ENCODE measurements around the gene TYROBP.

Gene TYROBP

GRCh38 chr19:35897706-35898451 lies 10.2 kb downstream of the TYROBP start:
- ATAC-seq (ENCODE audit: insufficient read depth, low read depth), result no peak
- Histone ChIP-seq H3K9me3 (ENCODE audit: insufficient read depth, low read length, severe bottlenecking) (no peaks in the 10 kb centered on the region), H3K4me3 (ENCODE audit: low read depth in 1 of 2, low read length in 2 of 2) (no peak overlapping the region), H3K4me2 (ENCODE audit: insufficient read depth, low read length) (no peak overlapping the region), H4K20me1 (ENCODE audit: insufficient read depth, low read length) (no peaks in the 10 kb centered on the region), H3K9ac (ENCODE audit: low read depth, low read length) (no peak overlapping the region), H3K79me2 (ENCODE audit: insufficient read depth, low read length) (peaks cover 10% of the 10 kb centered on the region; the same call in 1 of the 2 replicates), H3K27ac (ENCODE audit: low read length) (no peak overlapping the region), H3K36me3 (ENCODE audit: insufficient read depth, low read length) (peaks cover 24% of the 10 kb centered on the region), H2AFZ (ENCODE audit: low read depth, low read length) (no peak overlapping the region), H3K27me3 (ENCODE audit: insufficient read depth, low read length, poor library complexity) (no peaks in the 10 kb centered on the region), H3K4me1 (ENCODE audit: insufficient read depth, low read length) (peaks cover 38% of the 10 kb centered on the region)
- DNase-seq, result no peak
- TF ChIP-seq, protein P1, sequence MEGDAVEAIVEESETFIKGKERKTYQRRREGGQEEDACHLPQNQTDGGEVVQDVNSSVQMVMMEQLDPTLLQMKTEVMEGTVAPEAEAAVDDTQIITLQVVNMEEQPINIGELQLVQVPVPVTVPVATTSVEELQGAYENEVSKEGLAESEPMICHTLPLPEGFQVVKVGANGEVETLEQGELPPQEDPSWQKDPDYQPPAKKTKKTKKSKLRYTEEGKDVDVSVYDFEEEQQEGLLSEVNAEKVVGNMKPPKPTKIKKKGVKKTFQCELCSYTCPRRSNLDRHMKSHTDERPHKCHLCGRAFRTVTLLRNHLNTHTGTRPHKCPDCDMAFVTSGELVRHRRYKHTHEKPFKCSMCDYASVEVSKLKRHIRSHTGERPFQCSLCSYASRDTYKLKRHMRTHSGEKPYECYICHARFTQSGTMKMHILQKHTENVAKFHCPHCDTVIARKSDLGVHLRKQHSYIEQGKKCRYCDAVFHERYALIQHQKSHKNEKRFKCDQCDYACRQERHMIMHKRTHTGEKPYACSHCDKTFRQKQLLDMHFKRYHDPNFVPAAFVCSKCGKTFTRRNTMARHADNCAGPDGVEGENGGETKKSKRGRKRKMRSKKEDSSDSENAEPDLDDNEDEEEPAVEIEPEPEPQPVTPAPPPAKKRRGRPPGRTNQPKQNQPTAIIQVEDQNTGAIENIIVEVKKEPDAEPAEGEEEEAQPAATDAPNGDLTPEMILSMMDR (IDR thresholded peaks at IDR 0.05; ENCODE audit: borderline replicate concordance, extremely low read depth, low read length, poor library complexity, severe bottlenecking), result no peak
- TF ChIP-seq EZH2 (IDR thresholded peaks at IDR 0.05; ENCODE audit: borderline replicate concordance, low read depth, low read length, severe bottlenecking), result no peak

- Histone ChIP-seq H3K79me2 (ENCODE audit: insufficient read depth, low read length) (peaks cover 10% of the 10 kb centered on the region; the same call in 1 of the 2 replicates), H3K4me2 (ENCODE audit: insufficient read depth, low read length) (no peak overlapping the region), H4K20me1 (ENCODE audit: insufficient read depth, low read length) (no peaks in the 10 kb centered on the region), H3K4me3 (ENCODE audit: low read depth in 1 of 2, low read length in 2 of 2) (no peak overlapping the region), H3K27me3 (ENCODE audit: insufficient read depth, low read length, poor library complexity) (no peaks in the 10 kb centered on the region), H3K9ac (ENCODE audit: low read depth, low read length) (no peak overlapping the region), H3K36me3 (ENCODE audit: insufficient read depth, low read length) (peaks cover 27% of the 10 kb centered on the region), H3K4me1 (ENCODE audit: insufficient read depth, low read length) (peaks cover 26% of the 10 kb centered on the region), H2AFZ (ENCODE audit: low read depth, low read length) (no peak overlapping the region), H3K9me3 (ENCODE audit: insufficient read depth, low read length, severe bottlenecking) (no peaks in the 10 kb centered on the region), H3K27ac (ENCODE audit: low read length) (no peak overlapping the region)
- TF ChIP-seq EZH2 (IDR thresholded peaks at IDR 0.05; ENCODE audit: borderline replicate concordance, low read depth, low read length, severe bottlenecking), result no peak
- TF ChIP-seq, protein P1 (IDR thresholded peaks at IDR 0.05; ENCODE audit: borderline replicate concordance, extremely low read depth, low read length, poor library complexity, severe bottlenecking), result no peak
- ATAC-seq (ENCODE audit: insufficient read depth, low read depth) (no peak), DNase-seq (no peak)
These were observed 11.5 kb downstream of the TYROBP start for GRCh38 chr19:35896643-35897040.

- H3K9ac ChIP-seq (ENCODE audit: low read depth, low read length), result no peak overlapping the region
- no peaks in the 10 kb centered on the region for H4K20me1 ChIP-seq (ENCODE audit: insufficient read depth, low read length)
- peaks cover 20% of the 10 kb centered on the region for H3K4me1 ChIP-seq (ENCODE audit: insufficient read depth, low read length)
- H3K4me2 ChIP-seq (ENCODE audit: insufficient read depth, low read length), result no peak overlapping the region
- H3K27ac ChIP-seq (ENCODE audit: low read length), result no peak overlapping the region
- TF ChIP-seq, protein P1 (IDR thresholded peaks at IDR 0.05; ENCODE audit: borderline replicate concordance, extremely low read depth, low read length, poor library complexity, severe bottlenecking), result no peak
- no peak for TF ChIP-seq EZH2 (IDR thresholded peaks at IDR 0.05; ENCODE audit: borderline replicate concordance, low read depth, low read length, severe bottlenecking)
- ATAC-seq (ENCODE audit: insufficient read depth, low read depth) (no peak), DNase-seq (no peak)
- H3K36me3 ChIP-seq (ENCODE audit: insufficient read depth, low read length), result peaks cover 27% of the 10 kb centered on the region
- H3K79me2 ChIP-seq (ENCODE audit: insufficient read depth, low read length), result peaks cover 10% of the 10 kb centered on the region; the same call in 1 of the 2 replicates
- no peak overlapping the region for H3K4me3 ChIP-seq (ENCODE audit: low read depth in 1 of 2, low read length in 2 of 2)
- H3K27me3 ChIP-seq (ENCODE audit: insufficient read depth, low read length, poor library complexity), result no peaks in the 10 kb centered on the region
- H3K9me3 ChIP-seq (ENCODE audit: insufficient read depth, low read length, severe bottlenecking), result no peaks in the 10 kb centered on the region
- no peak overlapping the region for H2AFZ ChIP-seq (ENCODE audit: low read depth, low read length)
These were observed 12.0 kb downstream of the TYROBP start for GRCh38 chr19:35895911-35896642.
